Measurements from ENCODE around the gene GRIP1.

DNA sequence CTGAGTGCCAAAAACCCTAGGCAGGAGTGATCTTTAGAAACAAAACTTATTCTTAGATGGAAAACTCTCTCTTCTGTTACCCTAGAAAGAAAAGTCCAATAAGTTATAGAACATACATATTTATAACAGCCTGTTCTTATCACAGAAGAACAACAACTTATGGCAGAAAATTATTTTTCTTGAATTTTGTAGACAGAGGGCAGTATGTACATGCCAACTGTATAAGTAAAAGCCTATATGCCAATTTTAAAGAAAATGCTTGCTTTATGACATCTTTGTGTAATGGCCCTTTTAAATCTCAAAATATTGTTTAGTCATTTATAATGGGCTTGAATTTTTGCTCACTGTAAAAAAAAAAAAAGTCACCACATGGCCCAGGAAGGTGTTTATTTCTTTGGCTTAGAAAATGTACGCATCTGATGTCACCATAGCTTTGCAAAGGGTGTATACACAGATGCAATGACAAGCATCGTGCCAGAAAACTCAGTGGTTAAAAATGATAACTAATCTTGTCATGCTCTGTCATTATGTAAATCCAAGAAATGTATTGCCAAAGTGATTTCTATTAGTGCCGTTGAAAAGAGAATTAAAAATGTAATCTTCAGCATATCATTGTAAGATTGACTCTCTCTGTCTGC is 38.3 kb upstream of the GRIP1 start:
- TF ChIP-seq, protein P1, sequence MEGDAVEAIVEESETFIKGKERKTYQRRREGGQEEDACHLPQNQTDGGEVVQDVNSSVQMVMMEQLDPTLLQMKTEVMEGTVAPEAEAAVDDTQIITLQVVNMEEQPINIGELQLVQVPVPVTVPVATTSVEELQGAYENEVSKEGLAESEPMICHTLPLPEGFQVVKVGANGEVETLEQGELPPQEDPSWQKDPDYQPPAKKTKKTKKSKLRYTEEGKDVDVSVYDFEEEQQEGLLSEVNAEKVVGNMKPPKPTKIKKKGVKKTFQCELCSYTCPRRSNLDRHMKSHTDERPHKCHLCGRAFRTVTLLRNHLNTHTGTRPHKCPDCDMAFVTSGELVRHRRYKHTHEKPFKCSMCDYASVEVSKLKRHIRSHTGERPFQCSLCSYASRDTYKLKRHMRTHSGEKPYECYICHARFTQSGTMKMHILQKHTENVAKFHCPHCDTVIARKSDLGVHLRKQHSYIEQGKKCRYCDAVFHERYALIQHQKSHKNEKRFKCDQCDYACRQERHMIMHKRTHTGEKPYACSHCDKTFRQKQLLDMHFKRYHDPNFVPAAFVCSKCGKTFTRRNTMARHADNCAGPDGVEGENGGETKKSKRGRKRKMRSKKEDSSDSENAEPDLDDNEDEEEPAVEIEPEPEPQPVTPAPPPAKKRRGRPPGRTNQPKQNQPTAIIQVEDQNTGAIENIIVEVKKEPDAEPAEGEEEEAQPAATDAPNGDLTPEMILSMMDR (IDR thresholded peaks at IDR 0.05; ENCODE audit: low read depth, low read length), result no peak
- TF ChIP-seq MYC (IDR thresholded peaks at IDR 0.05; ENCODE audit: low read depth, low read length), result no peak
- TF ChIP-seq POLR2A (IDR thresholded peaks at IDR 0.05; ENCODE audit: extremely low read depth, insufficient read length), result no peak

All from NB4 (cell line).